HEK293 (cell line): ENCODE results near the gene AKAP12.

Experiments used
- CTCF ChIA-PET: fragments of 350-600 bp; formaldehyde crosslinking; extraction: SDS; loops from one replicate; lab custom pipeline; 2021; ENCODE audit warnings: antibody characterized with exemption; lab: Yijun Ruan, JAX
- POLR2A ChIA-PET: fragments of 300-600 bp; formaldehyde crosslinking; extraction: SDS; loops from one replicate; lab custom pipeline; 2020; ENCODE audit warnings: antibody characterized with exemption, inconsistent platforms; lab: Yijun Ruan, JAX
- H3K27ac ChIP-seq: fragments of 200-500 bp; sonication (Bioruptor generic); 2 replicates; pipeline ENCODE4 v1.5.1; 2014; ENCODE audit warnings: low read depth, low read length, control low read depth, inconsistent platforms; ENCODE audit errors: extremely low read depth
- H3K36me3 ChIP-seq, 2 experiments: fragments of 200-500 bp in 1 of 2; sonication (Bioruptor generic) in 1 of 2; 1 replicate in 1 of 2; 2 replicates in 1 of 2; pipeline ENCODE4 v1.5.1; 2014 to 2017; ENCODE audit warnings: inconsistent platforms in 2 of 2, low read length in 2 of 2; ENCODE audit not compliant: control insufficient read depth in 2 of 2, insufficient read depth in 1 of 2
- H3K4me1 ChIP-seq: fragments of 200-500 bp; sonication (Bioruptor generic); 2 replicates; pipeline ENCODE4 v1.5.1; 2014; ENCODE audit warnings: mild to moderate bottlenecking, low read length, inconsistent platforms; ENCODE audit not compliant: control insufficient read depth, insufficient read depth
- H3K4me3 ChIP-seq: 2 replicates; pipeline ENCODE4 v1.5.1; 2011; ENCODE audit warnings: low read depth, mild to moderate bottlenecking, control low read depth, low read length, moderate library complexity
- H3K9me3 ChIP-seq: fragments of 200-500 bp; sonication (Bioruptor generic); 2 replicates; pipeline ENCODE4 v1.5.1; 2014; ENCODE audit warnings: low read depth, low read length, inconsistent platforms; ENCODE audit not compliant: control insufficient read depth, insufficient read depth
- GFI1B ChIP-seq: fragments of 450-650 bp; formaldehyde crosslinking; IDR thresholded peaks from 2 replicates; pipeline ENCODE4 v1.5.1; 2016; ENCODE audit warnings: missing biosample characterization, missing genetic modification characterization
- KLF9 ChIP-seq: fragments of 450-650 bp; formaldehyde crosslinking; IDR thresholded peaks from 2 replicates; pipeline ENCODE4 v1.5.1; 2016; ENCODE audit warnings: missing biosample characterization, missing genetic modification characterization, low read depth
- OSR2 ChIP-seq: fragments of 450-650 bp; formaldehyde crosslinking; IDR thresholded peaks from 2 replicates; pipeline ENCODE4 v1.5.1; 2016; ENCODE audit warnings: missing biosample characterization, missing genetic modification characterization
- SP7 ChIP-seq: fragments of 450-650 bp; formaldehyde crosslinking; IDR thresholded peaks from 2 replicates; pipeline ENCODE4 v1.5.1; 2016; ENCODE audit warnings: missing biosample characterization, missing genetic modification characterization
- TRIM28 ChIP-seq: IDR thresholded peaks from 2 replicates; pipeline ENCODE4 v1.6.1; 2011; ENCODE audit warnings: low read length, control low read depth, borderline replicate concordance
- ZFP69B ChIP-seq: fragments of 450-650 bp; formaldehyde crosslinking; IDR thresholded peaks from 2 replicates; pipeline ENCODE4 v1.5.1; 2016; ENCODE audit warnings: missing biosample characterization, missing genetic modification characterization
- ZNF341 ChIP-seq: fragments of 450-650 bp; formaldehyde crosslinking; IDR thresholded peaks from 2 replicates; pipeline ENCODE4; 2016; ENCODE audit warnings: low read depth, missing biosample characterization, missing genetic modification characterization
- ZNF548 ChIP-seq: fragments of 450-650 bp; formaldehyde crosslinking; IDR thresholded peaks from 2 replicates; pipeline ENCODE4 v1.5.1; 2016; ENCODE audit warnings: missing biosample characterization, missing genetic modification characterization
- ZNF600 ChIP-seq: fragments of 450-650 bp; formaldehyde crosslinking; IDR thresholded peaks from 2 replicates; pipeline ENCODE4 v1.5.1; 2016; ENCODE audit warnings: missing biosample characterization, missing genetic modification characterization
- ZNF664 ChIP-seq: fragments of 450-650 bp; formaldehyde crosslinking; IDR thresholded peaks from 2 replicates; pipeline ENCODE4 v1.5.1; 2016; ENCODE audit warnings: missing biosample characterization, missing genetic modification characterization
- ZNF843 ChIP-seq: fragments of 450-650 bp; formaldehyde crosslinking; IDR thresholded peaks from 2 replicates; pipeline ENCODE4 v1.5.1; 2016; ENCODE audit warnings: missing biosample characterization, missing genetic modification characterization
- TF ChIP-seq, protein P1 (sequence below): fragments of 450-650 bp; formaldehyde crosslinking; IDR thresholded peaks from 2 replicates; pipeline ENCODE4 v1.5.1; 2017; ENCODE audit warnings: missing biosample characterization, missing genetic modification characterization
- TF ChIP-seq, protein P2 (sequence below): fragments of 450-650 bp; formaldehyde crosslinking; IDR thresholded peaks from 2 replicates; pipeline ENCODE4 v1.5.1; 2017; ENCODE audit warnings: missing biosample characterization, missing genetic modification characterization
- TF ChIP-seq, protein P3 (sequence below): fragments of 450-650 bp; formaldehyde crosslinking; IDR thresholded peaks from 2 replicates; pipeline ENCODE4 v1.5.1; 2016; ENCODE audit warnings: missing biosample characterization, missing genetic modification characterization

AKAP12 gene, protein sequence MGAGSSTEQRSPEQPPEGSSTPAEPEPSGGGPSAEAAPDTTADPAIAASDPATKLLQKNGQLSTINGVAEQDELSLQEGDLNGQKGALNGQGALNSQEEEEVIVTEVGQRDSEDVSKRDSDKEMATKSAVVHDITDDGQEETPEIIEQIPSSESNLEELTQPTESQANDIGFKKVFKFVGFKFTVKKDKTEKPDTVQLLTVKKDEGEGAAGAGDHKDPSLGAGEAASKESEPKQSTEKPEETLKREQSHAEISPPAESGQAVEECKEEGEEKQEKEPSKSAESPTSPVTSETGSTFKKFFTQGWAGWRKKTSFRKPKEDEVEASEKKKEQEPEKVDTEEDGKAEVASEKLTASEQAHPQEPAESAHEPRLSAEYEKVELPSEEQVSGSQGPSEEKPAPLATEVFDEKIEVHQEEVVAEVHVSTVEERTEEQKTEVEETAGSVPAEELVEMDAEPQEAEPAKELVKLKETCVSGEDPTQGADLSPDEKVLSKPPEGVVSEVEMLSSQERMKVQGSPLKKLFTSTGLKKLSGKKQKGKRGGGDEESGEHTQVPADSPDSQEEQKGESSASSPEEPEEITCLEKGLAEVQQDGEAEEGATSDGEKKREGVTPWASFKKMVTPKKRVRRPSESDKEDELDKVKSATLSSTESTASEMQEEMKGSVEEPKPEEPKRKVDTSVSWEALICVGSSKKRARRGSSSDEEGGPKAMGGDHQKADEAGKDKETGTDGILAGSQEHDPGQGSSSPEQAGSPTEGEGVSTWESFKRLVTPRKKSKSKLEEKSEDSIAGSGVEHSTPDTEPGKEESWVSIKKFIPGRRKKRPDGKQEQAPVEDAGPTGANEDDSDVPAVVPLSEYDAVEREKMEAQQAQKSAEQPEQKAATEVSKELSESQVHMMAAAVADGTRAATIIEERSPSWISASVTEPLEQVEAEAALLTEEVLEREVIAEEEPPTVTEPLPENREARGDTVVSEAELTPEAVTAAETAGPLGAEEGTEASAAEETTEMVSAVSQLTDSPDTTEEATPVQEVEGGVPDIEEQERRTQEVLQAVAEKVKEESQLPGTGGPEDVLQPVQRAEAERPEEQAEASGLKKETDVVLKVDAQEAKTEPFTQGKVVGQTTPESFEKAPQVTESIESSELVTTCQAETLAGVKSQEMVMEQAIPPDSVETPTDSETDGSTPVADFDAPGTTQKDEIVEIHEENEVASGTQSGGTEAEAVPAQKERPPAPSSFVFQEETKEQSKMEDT (N-terminal part only)

DNA sequence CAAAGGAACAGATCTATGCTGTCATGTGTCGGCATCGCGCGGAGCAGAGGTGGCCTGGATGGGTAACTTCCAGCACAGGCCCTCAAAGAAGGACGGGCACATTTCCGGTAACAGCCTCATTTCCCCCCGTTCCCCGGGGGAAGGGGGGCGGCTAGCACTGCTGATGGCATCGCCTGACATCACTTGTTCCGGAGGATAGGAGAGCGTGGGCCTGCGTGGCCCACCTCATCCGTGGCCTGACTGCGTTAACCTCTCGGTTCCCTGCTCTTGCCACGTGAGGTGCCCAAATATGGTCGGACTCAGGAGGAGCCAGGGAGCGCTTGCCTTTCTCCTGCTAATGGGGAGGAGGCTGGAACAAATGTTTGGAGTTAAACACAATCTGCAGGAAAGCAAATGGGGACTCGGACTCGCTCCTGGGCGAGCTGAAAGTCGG, at the start of gene AKAP12:
Gene AKAP12, plus strand, starts transcription at position 365 of the 433 bp plus-strand sequence. CDS start 596 bp downstream, outside the sequence.
- POLR2A ChIA-PET = interaction anchor here (0.6 to 1.5 kb wide), 5 partner anchors 8 to 151 kb away, joined by 3 to 11 read pairs (median 4); no protein-coding TSS in a partner anchor
- Histone ChIP-seq H3K4me3 (peak within 1 kb of the TSS; percentile 67), H3K27ac (peak within 1 kb of the TSS; percentile 64; the same call in 1 of the 2 replicates), H3K4me1 (peaks cover 9% of the 10 kb centered on the region; the same call in 1 of the 2 replicates), H3K36me3 (no peaks in the 10 kb centered on the region), H3K9me3 (no peaks in the 10 kb centered on the region)
- peak; percentile 58; the same call in 1 of the 2 replicates for TF ChIP-seq ZNF341 (tag by site-specific recombination)
- TF ChIP-seq, protein P1, sequence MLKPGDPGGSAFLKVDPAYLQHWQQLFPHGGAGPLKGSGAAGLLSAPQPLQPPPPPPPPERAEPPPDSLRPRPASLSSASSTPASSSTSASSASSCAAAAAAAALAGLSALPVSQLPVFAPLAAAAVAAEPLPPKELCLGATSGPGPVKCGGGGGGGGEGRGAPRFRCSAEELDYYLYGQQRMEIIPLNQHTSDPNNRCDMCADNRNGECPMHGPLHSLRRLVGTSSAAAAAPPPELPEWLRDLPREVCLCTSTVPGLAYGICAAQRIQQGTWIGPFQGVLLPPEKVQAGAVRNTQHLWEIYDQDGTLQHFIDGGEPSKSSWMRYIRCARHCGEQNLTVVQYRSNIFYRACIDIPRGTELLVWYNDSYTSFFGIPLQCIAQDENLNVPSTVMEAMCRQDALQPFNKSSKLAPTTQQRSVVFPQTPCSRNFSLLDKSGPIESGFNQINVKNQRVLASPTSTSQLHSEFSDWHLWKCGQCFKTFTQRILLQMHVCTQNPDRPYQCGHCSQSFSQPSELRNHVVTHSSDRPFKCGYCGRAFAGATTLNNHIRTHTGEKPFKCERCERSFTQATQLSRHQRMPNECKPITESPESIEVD = no peak
- 0 out of 2 replicates have a peak, but pooled peaks have one; percentile 41 for TF ChIP-seq TRIM28
- TF ChIP-seq GFI1B (tag by site-specific recombination) = no peak
- peak; percentile 89 for TF ChIP-seq ZNF600 (tag by site-specific recombination)
- CTCF ChIA-PET = interaction anchor here (0.6 to 5.3 kb wide), 3 partner anchors 71 to 237 kb away, joined by 3 to 34 read pairs (median 3); no protein-coding TSS in a partner anchor

DNA sequence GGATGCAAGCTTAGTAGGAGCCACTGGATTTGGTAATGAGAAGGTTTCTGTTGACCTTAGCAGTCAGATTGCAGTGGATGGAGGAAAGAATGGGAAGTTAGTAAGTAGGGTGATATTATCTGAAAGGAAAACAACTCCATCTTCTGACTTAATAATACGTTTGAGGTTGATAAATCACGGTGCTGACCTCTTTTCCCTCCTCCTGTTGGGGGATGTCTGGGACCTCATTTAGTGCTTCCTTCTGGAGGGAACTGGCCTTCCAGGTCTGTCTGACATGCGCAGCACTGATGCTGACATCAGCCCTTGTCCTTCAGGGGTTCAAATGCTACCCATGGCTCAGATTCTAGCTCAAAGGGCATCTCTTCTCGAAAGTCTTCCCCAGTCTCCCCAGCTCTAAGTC, 48.2 kb upstream of the AKAP12 start:
- Histone ChIP-seq H3K4me3 (no peak overlapping the region), H3K36me3 (no peaks in the 10 kb centered on the region), H3K4me1 (no peaks in the 10 kb centered on the region), H3K9me3 (no peaks in the 10 kb centered on the region)
- POLR2A ChIA-PET = no interaction called here
- TF ChIP-seq, protein P2, sequence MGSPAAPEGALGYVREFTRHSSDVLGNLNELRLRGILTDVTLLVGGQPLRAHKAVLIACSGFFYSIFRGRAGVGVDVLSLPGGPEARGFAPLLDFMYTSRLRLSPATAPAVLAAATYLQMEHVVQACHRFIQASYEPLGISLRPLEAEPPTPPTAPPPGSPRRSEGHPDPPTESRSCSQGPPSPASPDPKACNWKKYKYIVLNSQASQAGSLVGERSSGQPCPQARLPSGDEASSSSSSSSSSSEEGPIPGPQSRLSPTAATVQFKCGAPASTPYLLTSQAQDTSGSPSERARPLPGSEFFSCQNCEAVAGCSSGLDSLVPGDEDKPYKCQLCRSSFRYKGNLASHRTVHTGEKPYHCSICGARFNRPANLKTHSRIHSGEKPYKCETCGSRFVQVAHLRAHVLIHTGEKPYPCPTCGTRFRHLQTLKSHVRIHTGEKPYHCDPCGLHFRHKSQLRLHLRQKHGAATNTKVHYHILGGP (tag by site-specific recombination) = no peak
- TF ChIP-seq ZNF548 (tag by site-specific recombination) (no peak), KLF9 (no peak), OSR2 (tag by site-specific recombination) (0 out of 2 replicates have a peak, but pooled peaks have one; percentile 9), ZNF664 (no peak), ZFP69B (no peak), ZNF843 (tag by site-specific recombination) (no peak), SP7 (tag by site-specific recombination) (peak; percentile 99)
- TF ChIP-seq, protein P3, sequence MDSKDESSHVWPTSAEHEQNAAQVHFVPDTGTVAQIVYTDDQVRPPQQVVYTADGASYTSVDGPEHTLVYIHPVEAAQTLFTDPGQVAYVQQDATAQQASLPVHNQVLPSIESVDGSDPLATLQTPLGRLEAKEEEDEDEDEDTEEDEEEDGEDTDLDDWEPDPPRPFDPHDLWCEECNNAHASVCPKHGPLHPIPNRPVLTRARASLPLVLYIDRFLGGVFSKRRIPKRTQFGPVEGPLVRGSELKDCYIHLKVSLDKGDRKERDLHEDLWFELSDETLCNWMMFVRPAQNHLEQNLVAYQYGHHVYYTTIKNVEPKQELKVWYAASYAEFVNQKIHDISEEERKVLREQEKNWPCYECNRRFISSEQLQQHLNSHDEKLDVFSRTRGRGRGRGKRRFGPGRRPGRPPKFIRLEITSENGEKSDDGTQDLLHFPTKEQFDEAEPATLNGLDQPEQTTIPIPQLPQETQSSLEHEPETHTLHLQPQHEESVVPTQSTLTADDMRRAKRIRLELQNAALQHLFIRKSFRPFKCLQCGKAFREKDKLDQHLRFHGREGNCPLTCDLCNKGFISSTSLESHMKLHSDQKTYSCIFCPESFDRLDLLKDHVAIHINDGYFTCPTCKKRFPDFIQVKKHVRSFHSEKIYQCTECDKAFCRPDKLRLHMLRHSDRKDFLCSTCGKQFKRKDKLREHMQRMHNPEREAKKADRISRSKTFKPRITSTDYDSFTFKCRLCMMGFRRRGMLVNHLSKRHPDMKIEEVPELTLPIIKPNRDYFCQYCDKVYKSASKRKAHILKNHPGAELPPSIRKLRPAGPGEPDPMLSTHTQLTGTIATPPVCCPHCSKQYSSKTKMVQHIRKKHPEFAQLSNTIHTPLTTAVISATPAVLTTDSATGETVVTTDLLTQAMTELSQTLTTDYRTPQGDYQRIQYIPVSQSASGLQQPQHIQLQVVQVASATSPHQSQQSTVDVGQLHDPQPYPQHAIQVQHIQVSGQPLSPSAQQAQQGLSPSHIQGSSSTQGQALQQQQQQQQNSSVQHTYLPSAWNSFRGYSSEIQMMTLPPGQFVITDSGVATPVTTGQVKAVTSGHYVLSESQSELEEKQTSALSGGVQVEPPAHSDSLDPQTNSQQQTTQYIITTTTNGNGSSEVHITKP (tag by site-specific recombination) = no peak
- TF ChIP-seq, all 188 proteins: peak for 2
- CTCF ChIA-PET = no interaction called here
- H3K27ac ChIP-seq = no peak overlapping the region
